Chondrocyte (in vitro differentiated cells): ENCODE data around the gene RBBP8NL. TPM values are rescaled to one million over a fixed set of nuclear protein-coding genes. Genes with fewer than 3 reads are reported as not detected.

ENCODE experiments used
- DNase-seq: peaks from one replicate; pipeline ENCODE4 v3.0.0; 2021; ENCODE audit warnings: mixed read lengths, low spot score
- H3K27ac Mint-ChIP-seq: one replicate; pipeline ENCODE4 v1.8.0; 2021; ENCODE audit warnings: mild to moderate bottlenecking, moderate library complexity, mixed read lengths; ENCODE audit not compliant: unreplicated experiment
- H3K27me3 Mint-ChIP-seq: 2 replicates; pipeline ENCODE4 v1.8.0; 2021; ENCODE audit warnings: low read depth, mixed read lengths
- H3K36me3 Mint-ChIP-seq: 2 replicates; pipeline ENCODE4 v1.8.0; 2021; ENCODE audit warnings: low read depth, mixed read lengths
- H3K4me1 Mint-ChIP-seq: 2 replicates; pipeline ENCODE4 v1.8.0; 2021; ENCODE audit warnings: low read depth, mild to moderate bottlenecking, mixed read lengths
- H3K4me3 Mint-ChIP-seq: one replicate; pipeline ENCODE4 v1.8.0; 2021; ENCODE audit warnings: mild to moderate bottlenecking, moderate library complexity, mixed read lengths; ENCODE audit not compliant: unreplicated experiment
- H3K9me3 Mint-ChIP-seq: 2 replicates; pipeline ENCODE4 v1.8.0; 2021; ENCODE audit warnings: low read depth, mixed read lengths
- CTCF ChIP-seq: fragments of 200-600 bp; sonication (generic); IDR thresholded peaks from 2 replicates; pipeline ENCODE4 v1.5.0; 2021; ENCODE audit warnings: antibody characterized with exemption, mild to moderate bottlenecking, moderate library complexity
- total RNA-seq: library from RNA; stranded (reverse); gene quantifications from 3 replicates; pipeline ENCODE4 v1.2.1, GENCODE V29; 2021

The RBBP8NL gene
- total RNA-seq, 1 donor from 2014 or later: not detected

- Mint-ChIP-seq H3K27me3 (peaks cover 30% of the 10 kb centered on the region), H3K27ac (no peak overlapping the region), H3K4me1 (no peaks in the 10 kb centered on the region), H3K9me3 (no peaks in the 10 kb centered on the region), H3K4me3 (no peak overlapping the region), H3K36me3 (no peaks in the 10 kb centered on the region)
- TF ChIP-seq CTCF: no peak
- DNase-seq: no peak
These were observed 19.1 kb upstream of the RBBP8NL start for GRCh38 chr20:62446481-62446880.

- no peaks in the 10 kb centered on the region for H3K4me1 Mint-ChIP-seq
- no peaks in the 10 kb centered on the region for H3K36me3 Mint-ChIP-seq
- H3K4me3 Mint-ChIP-seq: no peak overlapping the region
- DNase-seq: no peak
- no peak for TF ChIP-seq CTCF
- peaks cover 34% of the 10 kb centered on the region for H3K27me3 Mint-ChIP-seq
- H3K9me3 Mint-ChIP-seq: no peaks in the 10 kb centered on the region
- H3K27ac Mint-ChIP-seq: no peak overlapping the region
These were observed 18.4 kb upstream of the RBBP8NL start for GRCh38 chr20:62445553-62446340.

- no peaks in the 10 kb centered on the region for H3K36me3 Mint-ChIP-seq
- H3K4me3 Mint-ChIP-seq: no peak overlapping the region
- TF ChIP-seq CTCF: no peak
- H3K27me3 Mint-ChIP-seq: peaks cover 36% of the 10 kb centered on the region
- H3K9me3 Mint-ChIP-seq: no peaks in the 10 kb centered on the region
- no peak for DNase-seq
- H3K27ac Mint-ChIP-seq: no peak overlapping the region
- no peaks in the 10 kb centered on the region for H3K4me1 Mint-ChIP-seq
These were observed 16.9 kb upstream of the RBBP8NL start for GRCh38 chr20:62444286-62444685.

- H3K4me1 Mint-ChIP-seq: no peaks in the 10 kb centered on the region
- H3K36me3 Mint-ChIP-seq: no peaks in the 10 kb centered on the region
- no peak overlapping the region for H3K4me3 Mint-ChIP-seq
- no peak for DNase-seq
- peaks cover 26% of the 10 kb centered on the region for H3K27me3 Mint-ChIP-seq
- H3K9me3 Mint-ChIP-seq: no peaks in the 10 kb centered on the region
- H3K27ac Mint-ChIP-seq: no peak overlapping the region
- no peak for TF ChIP-seq CTCF
These were observed 14.7 kb upstream of the RBBP8NL start for GRCh38 chr20:62441987-62442539.

GRCh38 chr20:62439218-62439617 is 11.9 kb upstream of the RBBP8NL start:
- H3K4me3 Mint-ChIP-seq: no peak overlapping the region
- H3K36me3 Mint-ChIP-seq: no peaks in the 10 kb centered on the region
- H3K4me1 Mint-ChIP-seq: no peaks in the 10 kb centered on the region
- peaks cover 37% of the 10 kb centered on the region for H3K27me3 Mint-ChIP-seq
- no peaks in the 10 kb centered on the region for H3K9me3 Mint-ChIP-seq
- no peak for TF ChIP-seq CTCF
- no peak overlapping the region for H3K27ac Mint-ChIP-seq
- no peak for DNase-seq
